Body of pancreas (tissue), 4 donors: ENCODE data around the gene GNRHR. TPM values are rescaled to one million over a fixed set of nuclear protein-coding genes. Genes with fewer than 3 reads are reported as not detected.

Experiments used
- ATAC-seq: fragments of 150-250 bp; one replicate; pipeline ENCODE4 v1.9.1; 2016
- DNase-seq, 4 donors: peaks; one replicate each; pipeline ENCODE4 v3.0.0-alpha.2; 2019
- H3K27ac ChIP-seq, 4 donors: fragments of 200-600 bp; sonication (generic); 1 replicate in 3 of 4; 2 replicates in 1 of 4; pipeline versions ENCODE4 v1.5.1 to v1.6.1; 2016 to 2019; ENCODE audit warnings: mild to moderate bottlenecking in 1 of 4, mixed read lengths in 1 of 4, moderate library complexity in 1 of 4
- H3K27me3 ChIP-seq, 2 donors: fragments of 200-600 bp; sonication (generic); one replicate each; pipeline ENCODE4 v1.6.0; 2016; ENCODE audit warnings: mild to moderate bottlenecking in 1 of 2
- H3K36me3 ChIP-seq, 2 donors: fragments of 200-600 bp; sonication (generic); replicated peaks in 1 of 2; 2 replicates each; pipeline ENCODE4 v1.5.1; 2016; ENCODE audit warnings: low read depth in 2 of 2; ENCODE audit not compliant: insufficient read depth in 1 of 2
- H3K4me1 ChIP-seq: fragments of 200-600 bp; sonication (generic); one replicate; pipeline ENCODE4 v1.6.0; 2016
- H3K4me3 ChIP-seq, 2 donors: fragments of 200-600 bp; sonication (generic); 1 replicate in 1 of 2; 2 replicates in 1 of 2; pipeline ENCODE4 v1.5.1; 2016 to 2019
- H3K9me3 ChIP-seq, 3 donors: fragments of 200-600 bp; sonication (generic); 1 replicate in 2 of 3; 2 replicates in 1 of 3; pipeline ENCODE4 v1.5.1; 2016
- CTCF ChIP-seq, 7 experiments: fragments of 450-650 bp in 4 of 7; fragments of 200-600 bp in 3 of 7; sonication (generic) in 3 of 7; IDR thresholded peaks; one replicate each; pipeline ENCODE4 v1.5.1; 2016 to 2019; ENCODE audit warnings: antibody characterized with exemption in 7 of 7
- POLR2A ChIP-seq, 3 donors: fragments of 450-650 bp; IDR thresholded peaks; one replicate each; pipeline ENCODE4 v1.6.1; 2016; ENCODE audit warnings: antibody characterized with exemption in 3 of 3, mild to moderate bottlenecking in 2 of 3
- WGBS, 2 donors: methylation state at CpG; one replicate each; pipeline ENCODE4 v1.1.5; 2017; 5-methylcytosine and 5-hydroxymethylcytosine counted together
- intact Hi-C: fragments of 100-400 bp; cut with DNase I; formaldehyde crosslinking; loops from one replicate; pipeline ENCODE4 v1.15.1; 2023
- total RNA-seq, 2 donors: library from RNA; depleted of rRNA; stranded (reverse); fragments of >200 nt; gene quantifications; one replicate each; pipeline ENCODE4 v1.1.0, GENCODE V29; 2016

The GNRHR gene, protein sequence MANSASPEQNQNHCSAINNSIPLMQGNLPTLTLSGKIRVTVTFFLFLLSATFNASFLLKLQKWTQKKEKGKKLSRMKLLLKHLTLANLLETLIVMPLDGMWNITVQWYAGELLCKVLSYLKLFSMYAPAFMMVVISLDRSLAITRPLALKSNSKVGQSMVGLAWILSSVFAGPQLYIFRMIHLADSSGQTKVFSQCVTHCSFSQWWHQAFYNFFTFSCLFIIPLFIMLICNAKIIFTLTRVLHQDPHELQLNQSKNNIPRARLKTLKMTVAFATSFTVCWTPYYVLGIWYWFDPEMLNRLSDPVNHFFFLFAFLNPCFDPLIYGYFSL
- not detected for total RNA-seq

DNA sequence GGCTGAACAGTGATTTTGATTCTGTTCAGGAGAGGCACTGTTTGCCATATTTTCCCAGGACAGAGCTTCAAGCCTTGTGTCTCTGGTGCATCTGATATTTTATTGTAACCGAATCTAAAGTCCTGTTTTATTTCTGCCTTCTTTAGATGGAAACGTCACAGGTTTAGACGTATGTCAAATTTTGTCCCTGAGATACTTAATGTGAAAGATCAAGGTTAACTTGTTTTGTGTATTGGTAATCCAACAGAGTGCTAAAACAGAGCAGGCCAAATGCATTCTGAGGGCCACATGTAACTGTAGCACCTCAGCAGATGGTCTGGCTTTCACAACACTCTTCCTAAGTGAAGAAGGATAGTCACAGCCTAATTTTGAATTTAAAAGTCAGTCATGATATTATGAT, at the start of gene GNRHR:
GNRHR (minus strand) TSS at position 101 of the 400 bp plus-strand sequence; CDS start at position 48, 53 bp downstream.
- no peak for TF ChIP-seq CTCF (IDR thresholded peaks at IDR 0.05)
- no peak for TF ChIP-seq POLR2A (IDR thresholded peaks at IDR 0.05)
- no peaks in the 10 kb centered on the region for H3K27me3 ChIP-seq
- H3K4me1 ChIP-seq = no peaks in the 10 kb centered on the region
- H3K4me3 ChIP-seq = no peak within 1 kb of the TSS
- no peaks in the 10 kb centered on the region for H3K9me3 ChIP-seq
- DNase-seq = no peak
- H3K36me3 ChIP-seq = no peaks in the 10 kb centered on the region
- 90 to 91% methylated on average over 3 of the region's 3 CpGs for WGBS, 2 donors
- H3K27ac ChIP-seq = no peak within 1 kb of the TSS
- ATAC-seq = no peak
- intact Hi-C loops = no loop called here

- H3K27ac ChIP-seq = no peak overlapping the region
- H3K27me3 ChIP-seq = no peaks in the 10 kb centered on the region
- ATAC-seq (no peak), DNase-seq (no peak)
- H3K9me3 ChIP-seq = no peaks in the 10 kb centered on the region
- no peaks in the 10 kb centered on the region for H3K36me3 ChIP-seq
- TF ChIP-seq POLR2A (IDR thresholded peaks at IDR 0.05) = no peak
- H3K4me3 ChIP-seq = no peak overlapping the region
- H3K4me1 ChIP-seq = no peaks in the 10 kb centered on the region
- intact Hi-C loops = no loop called here
Measured at GRCh38 chr4:67796810-67797209, 42.6 kb upstream of the GNRHR start.

- no peaks in the 10 kb centered on the region for H3K27me3 ChIP-seq
- no peaks in the 10 kb centered on the region for H3K9me3 ChIP-seq
- no peaks in the 10 kb centered on the region for H3K4me1 ChIP-seq
- intact Hi-C loops = no loop called here
- H3K4me3 ChIP-seq = no peak overlapping the region
- no peak overlapping the region for H3K27ac ChIP-seq
- H3K36me3 ChIP-seq = no peaks in the 10 kb centered on the region
- TF ChIP-seq POLR2A (IDR thresholded peaks at IDR 0.05) (no peak), CTCF (IDR thresholded peaks at IDR 0.05) (no peak)
- DNase-seq = no peak
- no peak for ATAC-seq
Measured at GRCh38 chr4:67790721-67791120, 36.5 kb upstream of the GNRHR start.

- WGBS, 2 donors = 88 to 91% methylated on average over 2 of the region's 2 CpGs
- no peaks in the 10 kb centered on the region for H3K9me3 ChIP-seq
- H3K4me1 ChIP-seq = no peaks in the 10 kb centered on the region
- H3K36me3 ChIP-seq = no peaks in the 10 kb centered on the region
- H3K27me3 ChIP-seq = no peaks in the 10 kb centered on the region
- no peak overlapping the region for H3K27ac ChIP-seq
- intact Hi-C loops = no loop called here
- no peak for DNase-seq
- no peak for TF ChIP-seq CTCF (IDR thresholded peaks at IDR 0.05)
- no peak for TF ChIP-seq POLR2A (IDR thresholded peaks at IDR 0.05)
- ATAC-seq = no peak
- no peak overlapping the region for H3K4me3 ChIP-seq
Measured at GRCh38 chr4:67787311-67787710, 33.1 kb upstream of the GNRHR start.

GRCh38 chr4:67785528-67785927, 31.3 kb upstream of the GNRHR start:
- ATAC-seq = no peak
- WGBS, 2 donors = 70 to 81% methylated on average over 2 of the region's 2 CpGs
- DNase-seq = no peak
- Histone ChIP-seq H3K4me3 (no peak overlapping the region), H3K4me1 (no peaks in the 10 kb centered on the region), H3K36me3 (no peaks in the 10 kb centered on the region), H3K27me3 (no peaks in the 10 kb centered on the region), H3K27ac (no peak overlapping the region), H3K9me3 (no peaks in the 10 kb centered on the region)
- TF ChIP-seq CTCF (IDR thresholded peaks at IDR 0.05) (no peak), POLR2A (IDR thresholded peaks at IDR 0.05) (no peak)
- intact Hi-C loops = no loop called here
